SKM-1 (cell line): ENCODE data around the gene NF1.
A peak's percentile ranks its signal among the peaks of the same experiment; 100 is the strongest.
"Not testable (repeated sequence)": the region's sequence is repeated elsewhere in the genome, so short reads cannot be mapped to it uniquely, and the experiment has no call there.

Experiments
- DNase-seq: peaks from one replicate; lab custom pipeline; 2025; ENCODE audit not compliant: unreplicated experiment; lab: John Stamatoyannopoulos, UW

The NF1 gene

GRCh38 chr17:31321481-31321880, 226.7 kb downstream of the NF1 start, which contains the start of gene EVI2A:
Gene EVI2A (minus strand): TSS chr17:31321622. CDS start chr17:31319013, 2,609 bp downstream.
- DNase-seq = peak; percentile 70

- no peak for DNase-seq
Measured at GRCh38 chr17:31321966-31322365, 227.2 kb downstream of the NF1 start.

GRCh38 chr17:31323551-31323950, 228.8 kb downstream of the NF1 start:
- no peak for DNase-seq

GRCh38 chr17:31327534-31328159, 232.9 kb downstream of the NF1 start:
- no peak for DNase-seq

GRCh38 chr17:31328160-31328535, 233.4 kb downstream of the NF1 start:
- no peak for DNase-seq

- DNase-seq = no peak
Measured at GRCh38 chr17:31329221-31329620, 234.4 kb downstream of the NF1 start.

GRCh38 chr17:31339906-31340661, 245.3 kb downstream of the NF1 start:
- DNase-seq = no peak

- DNase-seq = not testable (repeated sequence)
Measured at GRCh38 chr17:31345191-31345747, 250.5 kb downstream of the NF1 start.

- DNase-seq = no peak
Measured at GRCh38 chr17:31349454-31349853, 254.7 kb downstream of the NF1 start.

GRCh38 chr17:31355935-31356334, 261.2 kb downstream of the NF1 start:
- no peak for DNase-seq

- DNase-seq = no peak
Measured at GRCh38 chr17:31357091-31357490, 262.3 kb downstream of the NF1 start.

GRCh38 chr17:31357839-31358394, 263.1 kb downstream of the NF1 start:
- no peak for DNase-seq

GRCh38 chr17:31364012-31364411, 269.2 kb downstream of the NF1 start:
- no peak for DNase-seq

- DNase-seq = no peak
Measured at GRCh38 chr17:31366088-31366487, 271.3 kb downstream of the NF1 start.

GRCh38 chr17:31369266-31369665, 274.5 kb downstream of the NF1 start:
- no peak for DNase-seq

- DNase-seq = no peak
Measured at GRCh38 chr17:31371511-31372097, 276.8 kb downstream of the NF1 start.

- DNase-seq = peak; percentile 92
Measured at GRCh38 chr17:31373150-31374093, 278.6 kb downstream of the NF1 start.

- DNase-seq = peak; percentile 92
Measured at GRCh38 chr17:31374094-31374447, 279.3 kb downstream of the NF1 start.

- no peak for DNase-seq
Measured at GRCh38 chr17:31374503-31374902, 279.7 kb downstream of the NF1 start.

GRCh38 chr17:31378638-31379037, 283.9 kb downstream of the NF1 start:
- no peak for DNase-seq
